Measurements from ENCODE around the gene EEF1AKMT3.

DNA sequence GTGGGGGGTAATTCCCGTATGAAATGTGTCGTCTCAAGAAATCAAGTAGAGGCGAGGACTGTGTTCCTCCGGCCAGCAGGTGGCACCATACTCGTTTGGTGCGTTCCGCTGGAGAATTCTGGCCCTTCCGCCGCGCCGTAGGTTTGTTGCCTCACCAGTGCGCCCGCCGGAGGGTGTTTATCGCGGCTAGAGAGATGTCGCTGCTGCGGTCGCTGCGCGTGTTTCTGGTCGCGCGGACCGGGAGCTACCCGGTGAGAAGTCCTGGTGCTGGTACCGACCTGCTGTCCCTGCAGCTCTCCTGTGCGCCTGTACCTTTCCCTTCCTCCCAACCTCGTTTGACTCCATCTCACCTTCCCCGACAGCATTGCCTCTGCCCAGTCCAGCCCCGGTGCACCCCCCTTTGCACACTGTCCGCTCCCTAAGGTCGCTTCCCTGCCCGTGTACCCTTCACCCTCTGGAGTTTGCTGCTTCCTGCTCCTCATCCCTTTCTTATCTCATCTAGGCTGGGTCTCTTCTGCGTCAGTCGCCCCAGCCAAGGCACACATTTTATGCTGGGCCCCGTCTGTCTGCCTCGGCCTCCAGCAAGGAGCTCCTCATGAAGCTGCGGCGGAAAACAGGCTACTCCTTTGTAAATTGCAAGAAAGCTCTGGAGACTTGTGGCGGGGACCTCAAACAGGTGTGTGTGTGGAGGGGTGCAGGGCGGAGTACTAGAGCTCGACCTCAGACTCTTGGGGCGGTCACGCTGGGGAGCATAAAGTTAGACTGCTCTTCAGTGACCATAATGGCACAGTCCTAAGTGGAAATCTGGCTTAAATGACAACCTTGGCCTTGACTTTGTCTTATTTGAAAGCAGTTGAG is 10.4 kb downstream of the EEF1AKMT3 start, which contains the start of gene TSFM:
- TF ChIP-seq, protein P1, sequence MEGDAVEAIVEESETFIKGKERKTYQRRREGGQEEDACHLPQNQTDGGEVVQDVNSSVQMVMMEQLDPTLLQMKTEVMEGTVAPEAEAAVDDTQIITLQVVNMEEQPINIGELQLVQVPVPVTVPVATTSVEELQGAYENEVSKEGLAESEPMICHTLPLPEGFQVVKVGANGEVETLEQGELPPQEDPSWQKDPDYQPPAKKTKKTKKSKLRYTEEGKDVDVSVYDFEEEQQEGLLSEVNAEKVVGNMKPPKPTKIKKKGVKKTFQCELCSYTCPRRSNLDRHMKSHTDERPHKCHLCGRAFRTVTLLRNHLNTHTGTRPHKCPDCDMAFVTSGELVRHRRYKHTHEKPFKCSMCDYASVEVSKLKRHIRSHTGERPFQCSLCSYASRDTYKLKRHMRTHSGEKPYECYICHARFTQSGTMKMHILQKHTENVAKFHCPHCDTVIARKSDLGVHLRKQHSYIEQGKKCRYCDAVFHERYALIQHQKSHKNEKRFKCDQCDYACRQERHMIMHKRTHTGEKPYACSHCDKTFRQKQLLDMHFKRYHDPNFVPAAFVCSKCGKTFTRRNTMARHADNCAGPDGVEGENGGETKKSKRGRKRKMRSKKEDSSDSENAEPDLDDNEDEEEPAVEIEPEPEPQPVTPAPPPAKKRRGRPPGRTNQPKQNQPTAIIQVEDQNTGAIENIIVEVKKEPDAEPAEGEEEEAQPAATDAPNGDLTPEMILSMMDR (IDR thresholded peaks at IDR 0.05): peak; percentile 97 to 100 (median 99)
- no peak for TF ChIP-seq POLR2A (IDR thresholded peaks at IDR 0.05)

Data from testis (tissue), 2 donors.